ENCODE measurements around the gene SLC25A15. TPM values are rescaled to one million over a fixed set of nuclear protein-coding genes. Genes with fewer than 3 reads are reported as not detected.

The SLC25A15 gene
- total RNA-seq, 1 experiment from 2014 or later = 22.0 TPM

GRCh38 chr13:40794414-40795368, 5.3 kb downstream of the SLC25A15 start:
- no peaks in the 10 kb centered on the region for H3K36me3 ChIP-seq (ENCODE audit: low read depth, low read length)
- TF ChIP-seq EZH2 (IDR thresholded peaks at IDR 0.05; ENCODE audit: low read length, unreplicated experiment) (no peak), EZH2phosphoT487 (IDR thresholded peaks at IDR 0.05; ENCODE audit: borderline replicate concordance, low read length) (no peak), CTCF (conservative IDR thresholded peaks at IDR 0.05; ENCODE audit: low read depth, low read length) (no peak)

GRCh38 chr13:40796649-40797048, 7.2 kb downstream of the SLC25A15 start:
- BruUV-seq (replicated peaks) = no TSS peak
- no peaks in the 10 kb centered on the region for H4K20me1 ChIP-seq (ENCODE audit: low read length)
- no peaks in the 10 kb centered on the region for H3K36me3 ChIP-seq (ENCODE audit: low read depth, low read length)
- no peak overlapping the region for H3K4me2 ChIP-seq (ENCODE audit: low read length)
- no peak overlapping the region for H3K4me3 ChIP-seq (ENCODE audit: low read length)
- H3K27ac ChIP-seq (ENCODE audit: low read length) = no peak overlapping the region
- peaks cover 7% of the 10 kb centered on the region; the same call in 1 of the 2 replicates for H3K79me2 ChIP-seq (ENCODE audit: low read length)
- H3K27me3 ChIP-seq (ENCODE audit: low read length) = no peaks in the 10 kb centered on the region
- ATAC-seq = no peak
- no peaks in the 10 kb centered on the region for H3K9me3 ChIP-seq (ENCODE audit: low read length)
- intact Hi-C loops (cut with micrococcal nuclease) = no loop called here
- TF ChIP-seq CTCF (conservative IDR thresholded peaks at IDR 0.05; ENCODE audit: low read depth, low read length) (no peak), EZH2 (IDR thresholded peaks at IDR 0.05; ENCODE audit: low read length, unreplicated experiment) (no peak), EZH2phosphoT487 (IDR thresholded peaks at IDR 0.05; ENCODE audit: borderline replicate concordance, low read length) (no peak)
- H3K4me1 ChIP-seq (ENCODE audit: insufficient read depth, low read length) = no peaks in the 10 kb centered on the region
- no peaks in the 10 kb centered on the region for H3K9me2 ChIP-seq (replicated peaks; ENCODE audit: low read length)
- no peak overlapping the region for H2AFZ ChIP-seq (ENCODE audit: low read length)
- no peak for DNase-seq
- no peak overlapping the region for H3K9ac ChIP-seq (ENCODE audit: low read length)
- ChIA-PET CTCF (no interaction called here), POLR2A (ENCODE audit: unreplicated experiment) (no interaction called here)
- no peaks in the 10 kb centered on the region for H3F3A ChIP-seq (ENCODE audit: low read length, unreplicated experiment)

More at GRCh38 chr13:40794414-40795368, 5.3 kb downstream of the SLC25A15 start:
- Histone ChIP-seq H3K27ac (ENCODE audit: low read length) (no peak overlapping the region), H3K9me3 (ENCODE audit: low read length) (no peaks in the 10 kb centered on the region), H2AFZ (ENCODE audit: low read length) (no peak overlapping the region), H3K4me2 (ENCODE audit: low read length) (no peak overlapping the region), H3K4me1 (ENCODE audit: insufficient read depth, low read length) (no peaks in the 10 kb centered on the region), H4K20me1 (ENCODE audit: low read length) (no peaks in the 10 kb centered on the region), H3K27me3 (ENCODE audit: low read length) (no peaks in the 10 kb centered on the region), H3K9ac (ENCODE audit: low read length) (no peak overlapping the region), H3K79me2 (ENCODE audit: low read length) (peaks cover 23% of the 10 kb centered on the region), H3F3A (ENCODE audit: low read length, unreplicated experiment) (no peaks in the 10 kb centered on the region), H3K4me3 (ENCODE audit: low read length) (no peak overlapping the region), H3K9me2 (replicated peaks; ENCODE audit: low read length) (no peaks in the 10 kb centered on the region)
- no peak for DNase-seq
- CTCF ChIA-PET = no interaction called here
- intact Hi-C loops (cut with micrococcal nuclease) = no loop called here
- ATAC-seq = no peak
- POLR2A ChIA-PET (ENCODE audit: unreplicated experiment) = no interaction called here
- BruUV-seq (replicated peaks) = no TSS peak

GRCh38 chr13:40798380-40798779, 9.0 kb downstream of the SLC25A15 start:
- POLR2A ChIA-PET (ENCODE audit: unreplicated experiment) = no interaction called here

More at GRCh38 chr13:40798380-40798779, 9.0 kb downstream of the SLC25A15 start:
- CTCF ChIA-PET = interaction anchor here (0.7 kb wide), 1 partner anchor 1302 kb away, joined by 10 read pairs; no protein-coding TSS in a partner anchor
- intact Hi-C loops (cut with micrococcal nuclease) = no loop called here
- Histone ChIP-seq H3K27me3 (ENCODE audit: low read length) (no peaks in the 10 kb centered on the region), H3K4me2 (ENCODE audit: low read length) (no peak overlapping the region), H3K9me2 (replicated peaks; ENCODE audit: low read length) (no peaks in the 10 kb centered on the region), H3K79me2 (ENCODE audit: low read length) (no peaks in the 10 kb centered on the region), H3K4me1 (ENCODE audit: insufficient read depth, low read length) (no peaks in the 10 kb centered on the region), H3K9me3 (ENCODE audit: low read length) (no peaks in the 10 kb centered on the region), H3F3A (ENCODE audit: low read length, unreplicated experiment) (no peaks in the 10 kb centered on the region), H3K4me3 (ENCODE audit: low read length) (no peak overlapping the region), H2AFZ (ENCODE audit: low read length) (no peak overlapping the region), H3K36me3 (ENCODE audit: low read depth, low read length) (no peaks in the 10 kb centered on the region), H4K20me1 (ENCODE audit: low read length) (no peaks in the 10 kb centered on the region), H3K9ac (ENCODE audit: low read length) (no peak overlapping the region), H3K27ac (ENCODE audit: low read length) (no peak overlapping the region)
- peak; percentile 11 for DNase-seq
- ATAC-seq = peak; percentile 89
- no TSS peak for BruUV-seq (replicated peaks)
- TF ChIP-seq CTCF (conservative IDR thresholded peaks at IDR 0.05; ENCODE audit: low read depth, low read length) (no peak), EZH2phosphoT487 (IDR thresholded peaks at IDR 0.05; ENCODE audit: borderline replicate concordance, low read length) (no peak), EZH2 (IDR thresholded peaks at IDR 0.05; ENCODE audit: low read length, unreplicated experiment) (no peak)
